Measurements from ENCODE around the gene WDR62. TPM values are rescaled to one million over a fixed set of nuclear protein-coding genes. Genes with fewer than 3 reads are reported as not detected.

WDR62 gene
- total RNA-seq, 2 donors from 2014 or later, result 23.5 to 34.4 TPM

- 89 to 100% methylated on average over 1 to 3 of the region's 3 CpGs for WGBS, 2 experiments (ENCODE audit: insufficient coverage in 1 of 2, insufficient read length in 1 of 2)
- DNase-seq, result no peak
- Histone ChIP-seq H3K9me3 (ENCODE audit: control insufficient read depth, low read length) (no peaks in the 10 kb centered on the region), H3K27me3 (ENCODE audit: control insufficient read depth, insufficient read depth, low read length, poor library complexity, severe bottlenecking) (no peaks in the 10 kb centered on the region), H3K36me3 (ENCODE audit: control insufficient read depth, insufficient read depth, low read length) (peaks cover 14% of the 10 kb centered on the region), H3K4me3 (ENCODE audit: low read length) (no peak overlapping the region), H3K4me1 (ENCODE audit: control insufficient read depth, insufficient read depth, low read length) (no peaks in the 10 kb centered on the region), H3K27ac (ENCODE audit: low read depth, low read length) (no peak overlapping the region), H3K9ac (ENCODE audit: extremely low read depth, low read length, poor library complexity, severe bottlenecking) (no peak overlapping the region)
- no peak overlapping the region for H3K4me3 Mint-ChIP-seq
- no peak for TF ChIP-seq CTCF (conservative IDR thresholded peaks at IDR 0.05)
- H3K4me1 Mint-ChIP-seq, result peaks cover 5% of the 10 kb centered on the region
- peaks cover 40% of the 10 kb centered on the region for H3K36me3 Mint-ChIP-seq (ENCODE audit: low read depth)
- no peaks in the 10 kb centered on the region for H3K9me3 Mint-ChIP-seq
- H3K27ac Mint-ChIP-seq, result no peak overlapping the region
- H3K27me3 Mint-ChIP-seq (ENCODE audit: insufficient read depth), result no peaks in the 10 kb centered on the region
Measured at GRCh38 chr19:36108684-36109083, 54.0 kb downstream of the WDR62 start.

- H3K4me3 Mint-ChIP-seq, result no peak within 1 kb of the TSS
- peaks cover 31% of the 10 kb centered on the region for H3K36me3 Mint-ChIP-seq (ENCODE audit: low read depth)
- H3K36me3 ChIP-seq (ENCODE audit: control insufficient read depth, insufficient read depth, low read length), result peaks cover 9% of the 10 kb centered on the region
- DNase-seq, result peak; percentile 84
- H3K4me1 ChIP-seq (ENCODE audit: control insufficient read depth, insufficient read depth, low read length), result no peaks in the 10 kb centered on the region
- no peaks in the 10 kb centered on the region for H3K27me3 ChIP-seq (ENCODE audit: control insufficient read depth, insufficient read depth, low read length, poor library complexity, severe bottlenecking)
- no peaks in the 10 kb centered on the region for H3K9me3 ChIP-seq (ENCODE audit: control insufficient read depth, low read length)
- H3K27ac Mint-ChIP-seq, result no peak within 1 kb of the TSS
- H3K9ac ChIP-seq (ENCODE audit: extremely low read depth, low read length, poor library complexity, severe bottlenecking), result no peak within 1 kb of the TSS
- WGBS, 2 experiments (ENCODE audit: insufficient coverage in 1 of 2, insufficient read length in 1 of 2), result 88% methylated on average over 1 of the region's 1 CpG; no CpG with 5 or more reads in 1 of the 2 experiments
- H3K9me3 Mint-ChIP-seq, result no peaks in the 10 kb centered on the region
- peak within 1 kb of the TSS; percentile 21 for H3K27ac ChIP-seq (ENCODE audit: low read depth, low read length)
- no peak for TF ChIP-seq CTCF (conservative IDR thresholded peaks at IDR 0.05)
- no peak within 1 kb of the TSS for H3K4me3 ChIP-seq (ENCODE audit: low read length)
- peaks cover 9% of the 10 kb centered on the region for H3K4me1 Mint-ChIP-seq
- no peaks in the 10 kb centered on the region for H3K27me3 Mint-ChIP-seq (ENCODE audit: insufficient read depth)
Measured at GRCh38 chr19:36110487-36111199, 55.9 kb downstream of the WDR62 start, which contains the start of gene OVOL3. Gene OVOL3 (plus strand): TSS chr19:36111143. CDS start chr19:36111203, 60 bp downstream.

GRCh38 chr19:36111200-36111539, 56.5 kb downstream of the WDR62 start:
- Histone ChIP-seq H3K9me3 (ENCODE audit: control insufficient read depth, low read length) (no peaks in the 10 kb centered on the region), H3K36me3 (ENCODE audit: control insufficient read depth, insufficient read depth, low read length) (peaks cover 10% of the 10 kb centered on the region), H3K9ac (ENCODE audit: extremely low read depth, low read length, poor library complexity, severe bottlenecking) (no peak overlapping the region), H3K27me3 (ENCODE audit: control insufficient read depth, insufficient read depth, low read length, poor library complexity, severe bottlenecking) (no peaks in the 10 kb centered on the region), H3K4me3 (ENCODE audit: low read length) (no peak overlapping the region), H3K4me1 (ENCODE audit: control insufficient read depth, insufficient read depth, low read length) (no peaks in the 10 kb centered on the region), H3K27ac (ENCODE audit: low read depth, low read length) (peak overlapping the region; percentile 21)
- peaks cover 11% of the 10 kb centered on the region for H3K4me1 Mint-ChIP-seq
- WGBS, 2 experiments (ENCODE audit: insufficient coverage in 1 of 2, insufficient read length in 1 of 2), result 84 to 88% methylated on average over 7 to 13 of the region's 13 CpGs
- no peak for DNase-seq
- H3K36me3 Mint-ChIP-seq (ENCODE audit: low read depth), result peaks cover 27% of the 10 kb centered on the region
- TF ChIP-seq CTCF (conservative IDR thresholded peaks at IDR 0.05), result no peak
- no peak overlapping the region for H3K4me3 Mint-ChIP-seq
- no peaks in the 10 kb centered on the region for H3K27me3 Mint-ChIP-seq (ENCODE audit: insufficient read depth)
- no peaks in the 10 kb centered on the region for H3K9me3 Mint-ChIP-seq
- no peak overlapping the region for H3K27ac Mint-ChIP-seq
